H9 (cell line): Measurements from ENCODE around the gene RYR1. TPM values are rescaled to one million over a fixed set of nuclear protein-coding genes. Genes with fewer than 3 reads are reported as not detected.

ENCODE experiments used
- DNase-seq: peaks from one replicate; pipeline ENCODE4 v3.0.0-alpha.2; 2017
- H2AFZ ChIP-seq: one replicate; pipeline ENCODE4 v1.6.1; 2013; ENCODE audit warnings: mild to moderate bottlenecking, low read length, control low read depth, moderate library complexity
- H2AK5ac ChIP-seq: 2 replicates; pipeline ENCODE4 v1.6.1; 2013; ENCODE audit warnings: low read length, control low read depth, mixed read lengths; ENCODE audit not compliant: insufficient read length
- H2BK120ac ChIP-seq: one replicate; pipeline ENCODE4 v1.6.1; 2013; ENCODE audit warnings: low read depth, mild to moderate bottlenecking, low read length, control low read depth, inconsistent platforms; ENCODE audit not compliant: poor library complexity, severe bottlenecking
- H2BK12ac ChIP-seq: 2 replicates; pipeline ENCODE4 v1.6.1; 2013; ENCODE audit warnings: low read length, control low read depth, mixed read lengths, low read depth; ENCODE audit not compliant: insufficient read length
- H2BK15ac ChIP-seq: 2 replicates; pipeline ENCODE4 v1.6.1; 2013; ENCODE audit warnings: low read depth, low read length, control low read depth
- H2BK20ac ChIP-seq: one replicate; pipeline ENCODE4 v1.6.1; 2013; ENCODE audit warnings: low read depth, mild to moderate bottlenecking, low read length, control low read depth, inconsistent platforms; ENCODE audit not compliant: poor library complexity, severe bottlenecking
- H2BK5ac ChIP-seq: 2 replicates; pipeline ENCODE4 v1.6.1; 2013; ENCODE audit warnings: low read length, control low read depth, mixed read lengths; ENCODE audit not compliant: insufficient read length
- H3K14ac ChIP-seq: 2 replicates; pipeline ENCODE4 v1.6.1; 2013; ENCODE audit warnings: low read length, control low read depth; ENCODE audit not compliant: insufficient read depth
- H3K18ac ChIP-seq: 2 replicates; pipeline ENCODE4 v1.6.1; 2013; ENCODE audit warnings: low read depth, mild to moderate bottlenecking, mixed read lengths, low read length, control low read depth; ENCODE audit not compliant: insufficient read length
- H3K23ac ChIP-seq: 2 replicates; pipeline ENCODE4 v1.6.1; 2013; ENCODE audit warnings: low read length, control low read depth, mixed read lengths, low read depth; ENCODE audit not compliant: insufficient read length
- H3K23me2 ChIP-seq: 2 replicates; pipeline ENCODE4 v1.6.1; 2013; ENCODE audit warnings: low read depth, mild to moderate bottlenecking, mixed read lengths, low read length, control low read depth; ENCODE audit not compliant: insufficient read length, poor library complexity, severe bottlenecking
- H3K27ac ChIP-seq: 2 replicates; pipeline ENCODE4 v1.5.1; 2013; ENCODE audit warnings: low read length, control low read depth, mixed read lengths, low read depth; ENCODE audit not compliant: insufficient read length
- H3K27me3 ChIP-seq: 2 replicates; pipeline ENCODE4 v1.6.1; 2013; ENCODE audit warnings: low read length, control low read depth, inconsistent platforms; ENCODE audit not compliant: insufficient read depth
- H3K4ac ChIP-seq: 2 replicates; pipeline ENCODE4 v1.6.1; 2013; ENCODE audit warnings: low read depth, mild to moderate bottlenecking, control low read depth, inconsistent platforms, low read length, moderate library complexity
- H3K4me1 ChIP-seq: 2 replicates; pipeline ENCODE4 v1.6.1; 2013; ENCODE audit warnings: low read length, control low read depth, inconsistent platforms; ENCODE audit not compliant: insufficient read depth
- H3K4me2 ChIP-seq: 2 replicates; pipeline ENCODE4 v1.6.1; 2013; ENCODE audit warnings: low read length, control low read depth, mixed read lengths; ENCODE audit not compliant: insufficient read length, insufficient read depth
- H3K56ac ChIP-seq: 2 replicates; pipeline ENCODE4 v1.6.1; 2013; ENCODE audit warnings: low read depth, mild to moderate bottlenecking, mixed read lengths, low read length, control low read depth; ENCODE audit not compliant: insufficient read length
- H3K79me1 ChIP-seq: 2 replicates; pipeline ENCODE4 v1.6.1; 2013; ENCODE audit warnings: low read depth, mild to moderate bottlenecking, moderate library complexity, low read length, control low read depth, inconsistent platforms; ENCODE audit not compliant: insufficient read depth, poor library complexity, severe bottlenecking
- H3K79me2 ChIP-seq: 2 replicates; pipeline ENCODE4 v1.6.1; 2013; ENCODE audit warnings: low read length, control low read depth, inconsistent platforms; ENCODE audit not compliant: insufficient read depth
- H3K9ac ChIP-seq: 2 replicates; pipeline ENCODE4 v1.6.1; 2013; ENCODE audit warnings: low read length, control low read depth, mixed read lengths; ENCODE audit not compliant: insufficient read length; ENCODE audit errors: extremely low read depth
- H3K9me3 ChIP-seq: one replicate; pipeline ENCODE4 v1.6.1; 2013; ENCODE audit warnings: low read depth, low read length, inconsistent platforms; ENCODE audit not compliant: control insufficient read depth
- H3T11ph ChIP-seq: one replicate; pipeline ENCODE4 v1.6.1; 2013; ENCODE audit warnings: mild to moderate bottlenecking, low read length, control low read depth, inconsistent platforms
- H4K20me1 ChIP-seq: one replicate; pipeline ENCODE4 v1.6.1; 2013; ENCODE audit not compliant: control insufficient read depth, insufficient read length, insufficient read depth
- H4K5ac ChIP-seq: 2 replicates; pipeline ENCODE4 v1.6.1; 2013; ENCODE audit warnings: low read depth, mild to moderate bottlenecking, mixed read lengths, low read length, control low read depth; ENCODE audit not compliant: insufficient read length
- H4K8ac ChIP-seq: replicated peaks from 2 replicates; pipeline ENCODE4 v1.6.1; 2013; ENCODE audit warnings: low read length, control low read depth, mixed read lengths, low read depth; ENCODE audit not compliant: insufficient read length
- H4K91ac ChIP-seq: 2 replicates; pipeline ENCODE4 v1.6.1; 2013; ENCODE audit warnings: low read depth, mild to moderate bottlenecking, moderate library complexity, mixed read lengths, low read length, control low read depth; ENCODE audit not compliant: insufficient read length
- H3K27ac Mint-ChIP-seq, 3 experiments: 2 replicates in 2 of 3; 3 replicates in 1 of 3; pipeline ENCODE4 v1.8.0; 2020 to 2021; ENCODE audit warnings: mixed read lengths in 3 of 3, mild to moderate bottlenecking in 1 of 3, moderate library complexity in 1 of 3
- H3K27me3 Mint-ChIP-seq: 2 replicates; pipeline ENCODE4 v1.8.0; 2021; ENCODE audit warnings: low read depth, mild to moderate bottlenecking, moderate library complexity, mixed read lengths
- H3K36me3 Mint-ChIP-seq, 3 experiments: 2 replicates in 2 of 3; 3 replicates in 1 of 3; pipeline ENCODE4 v1.8.0; 2020 to 2021; ENCODE audit warnings: low read depth in 3 of 3, mixed read lengths in 3 of 3; ENCODE audit not compliant: insufficient read depth in 1 of 3
- H3K4me1 Mint-ChIP-seq, 2 experiments: 2 replicates each; pipeline ENCODE4 v1.8.0; 2020; ENCODE audit warnings: mixed read lengths in 2 of 2
- H3K4me3 Mint-ChIP-seq, 2 experiments: 2 replicates in 1 of 2; 3 replicates in 1 of 2; pipeline ENCODE4 v1.8.0; 2020 to 2021; ENCODE audit warnings: mild to moderate bottlenecking in 2 of 2, mixed read lengths in 2 of 2, moderate library complexity in 1 of 2
- H3K9me3 Mint-ChIP-seq, 2 experiments: 2 replicates in 1 of 2; 3 replicates in 1 of 2; pipeline ENCODE4 v1.8.0; 2020; ENCODE audit warnings: mild to moderate bottlenecking in 2 of 2, mixed read lengths in 2 of 2, moderate library complexity in 1 of 2
- WGBS: extraction: QIAGEN DNeasy Blood & Tissue Kit; methylation state at CpG from one replicate; pipeline ENCODE4 v1.1.7; 2013; ENCODE audit warnings: missing lambda C conversion rate, low lambda C conversion rate, mixed read lengths; ENCODE audit not compliant: insufficient read length; ENCODE audit errors: extremely low coverage; 5-methylcytosine and 5-hydroxymethylcytosine counted together
- total RNA-seq: library from RNA; stranded (reverse); gene quantifications from 2 replicates; pipeline ENCODE4 v1.2.1, GENCODE V29; 2021
- TF ChIP-seq, protein P1 (sequence below): fragments of 200-600 bp; sonication (generic); conservative IDR thresholded peaks from 3 replicates; pipeline ENCODE4 v1.8.0; 2021; ENCODE audit warnings: antibody characterized with exemption, mild to moderate bottlenecking

RYR1 gene
- total RNA-seq, 1 experiment from 2014 or later, result 8.9 TPM

DNA sequence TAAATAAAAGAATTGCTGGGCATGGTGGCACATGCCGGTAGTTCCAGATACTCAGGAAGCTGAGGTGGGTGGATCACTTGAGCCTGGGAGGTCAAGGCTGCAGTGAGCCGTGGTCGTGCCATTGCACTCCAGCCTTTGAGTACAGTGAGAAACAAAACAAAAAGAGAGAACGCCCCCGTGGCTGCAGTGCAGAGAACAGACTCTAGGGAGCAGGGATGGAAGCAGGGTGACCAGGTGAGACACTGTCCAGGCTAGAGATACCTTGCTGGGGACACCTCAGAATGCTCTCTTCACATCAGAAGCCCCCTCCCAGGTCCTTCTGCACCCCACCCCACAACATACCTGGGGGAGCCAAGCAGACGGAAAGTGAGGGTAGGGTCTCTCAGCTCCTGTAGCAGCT lies 159.4 kb downstream of the RYR1 start:
- H2BK5ac ChIP-seq, result no peak overlapping the region
- no CpG with 5 or more reads among the region's 6 CpGs for WGBS
- H4K8ac ChIP-seq, result no peak overlapping the region
- H3K4me1 Mint-ChIP-seq, result peaks cover 7 to 17% of the 10 kb centered on the region in 2 experiments
- no peak overlapping the region for H3K9ac ChIP-seq
- H3T11ph ChIP-seq, result no peak overlapping the region
- H3K56ac ChIP-seq, result no peak overlapping the region
- H3K27ac ChIP-seq, result no peak overlapping the region
- peaks cover 4% of the 10 kb centered on the region for H3K23me2 ChIP-seq
- no peak overlapping the region; a peak in 1 of 7 replicates for H3K27ac Mint-ChIP-seq
- no peak overlapping the region for H2BK12ac ChIP-seq
- H3K36me3 Mint-ChIP-seq, result peaks cover 0 to 3% (median 1%) of the 10 kb centered on the region in 3 experiments; a peak in 3 of 7 replicates
- no peak overlapping the region for H4K5ac ChIP-seq
- no peak overlapping the region for H3K4me3 Mint-ChIP-seq
- H4K20me1 ChIP-seq, result no peaks in the 10 kb centered on the region
- H3K18ac ChIP-seq, result no peak overlapping the region
- H3K4me2 ChIP-seq, result no peak overlapping the region
- no peaks in the 10 kb centered on the region for H3K27me3 Mint-ChIP-seq
- H2BK15ac ChIP-seq, result no peak overlapping the region
- H3K14ac ChIP-seq, result no peak overlapping the region
- TF ChIP-seq, protein P1, sequence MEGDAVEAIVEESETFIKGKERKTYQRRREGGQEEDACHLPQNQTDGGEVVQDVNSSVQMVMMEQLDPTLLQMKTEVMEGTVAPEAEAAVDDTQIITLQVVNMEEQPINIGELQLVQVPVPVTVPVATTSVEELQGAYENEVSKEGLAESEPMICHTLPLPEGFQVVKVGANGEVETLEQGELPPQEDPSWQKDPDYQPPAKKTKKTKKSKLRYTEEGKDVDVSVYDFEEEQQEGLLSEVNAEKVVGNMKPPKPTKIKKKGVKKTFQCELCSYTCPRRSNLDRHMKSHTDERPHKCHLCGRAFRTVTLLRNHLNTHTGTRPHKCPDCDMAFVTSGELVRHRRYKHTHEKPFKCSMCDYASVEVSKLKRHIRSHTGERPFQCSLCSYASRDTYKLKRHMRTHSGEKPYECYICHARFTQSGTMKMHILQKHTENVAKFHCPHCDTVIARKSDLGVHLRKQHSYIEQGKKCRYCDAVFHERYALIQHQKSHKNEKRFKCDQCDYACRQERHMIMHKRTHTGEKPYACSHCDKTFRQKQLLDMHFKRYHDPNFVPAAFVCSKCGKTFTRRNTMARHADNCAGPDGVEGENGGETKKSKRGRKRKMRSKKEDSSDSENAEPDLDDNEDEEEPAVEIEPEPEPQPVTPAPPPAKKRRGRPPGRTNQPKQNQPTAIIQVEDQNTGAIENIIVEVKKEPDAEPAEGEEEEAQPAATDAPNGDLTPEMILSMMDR, result peak; percentile 47
- H3K9me3 ChIP-seq, result no peaks in the 10 kb centered on the region
- H3K9me3 Mint-ChIP-seq, result no peaks in the 10 kb centered on the region
- no peak overlapping the region for H2BK120ac ChIP-seq
- H3K4me1 ChIP-seq, result no peaks in the 10 kb centered on the region
- no peak overlapping the region for H2BK20ac ChIP-seq
- no peaks in the 10 kb centered on the region for H3K27me3 ChIP-seq
- H4K91ac ChIP-seq, result no peak overlapping the region
- DNase-seq, result peak; percentile 52
- H3K79me2 ChIP-seq, result no peaks in the 10 kb centered on the region
- H2AK5ac ChIP-seq, result no peak overlapping the region
- no peak overlapping the region for H3K4ac ChIP-seq
- no peak overlapping the region for H2AFZ ChIP-seq
- H3K23ac ChIP-seq, result no peak overlapping the region
- no peaks in the 10 kb centered on the region for H3K79me1 ChIP-seq
